Neuronal stem cell (in vitro differentiated cells): ENCODE data around the gene ACVR1C.

Experiments
- DNase-seq: peaks from one replicate; pipeline ENCODE4 v3.0.0-alpha.2; 2013; ENCODE audit warnings: low spot score
- H2AFZ ChIP-seq: one replicate; pipeline ENCODE4 v1.6.1; 2013; ENCODE audit warnings: mild to moderate bottlenecking, low read length, inconsistent platforms
- H2AK5ac ChIP-seq: 2 replicates; pipeline ENCODE4 v1.6.1; 2013; ENCODE audit warnings: low read depth, mild to moderate bottlenecking, inconsistent platforms, low read length, moderate library complexity, mixed read lengths
- H2BK120ac ChIP-seq: 2 replicates; pipeline ENCODE4 v1.6.1; 2013; ENCODE audit warnings: low read depth, mild to moderate bottlenecking, inconsistent platforms, low read length, moderate library complexity, mixed read lengths
- H2BK12ac ChIP-seq: one replicate; pipeline ENCODE4 v1.6.1; 2013; ENCODE audit warnings: low read length, inconsistent platforms
- H2BK15ac ChIP-seq: 2 replicates; pipeline ENCODE4 v1.6.1; 2013; ENCODE audit warnings: mild to moderate bottlenecking, low read length, inconsistent platforms, mixed read lengths
- H2BK5ac ChIP-seq: one replicate; pipeline ENCODE4 v1.6.1; 2013; ENCODE audit warnings: inconsistent platforms, mild to moderate bottlenecking, low read length, moderate library complexity
- H3K14ac ChIP-seq: one replicate; pipeline ENCODE4 v1.6.1; 2013; ENCODE audit warnings: low read length, inconsistent platforms
- H3K18ac ChIP-seq: 2 replicates; pipeline ENCODE4 v1.6.1; 2013; ENCODE audit warnings: low read length, inconsistent platforms
- H3K23ac ChIP-seq: 2 replicates; pipeline ENCODE4 v1.6.1; 2013; ENCODE audit warnings: low read depth, mild to moderate bottlenecking, mixed read lengths, low read length, inconsistent platforms; ENCODE audit not compliant: poor library complexity
- H3K27ac ChIP-seq: replicated peaks from 3 replicates; pipeline ENCODE4 v1.5.1; 2013; ENCODE audit warnings: low read length, inconsistent platforms
- H3K27me3 ChIP-seq, 3 experiments: 2 replicates each; pipeline ENCODE4 v1.6.1; 2013; ENCODE audit warnings: low read length in 3 of 3, mild to moderate bottlenecking in 2 of 3, inconsistent platforms in 1 of 3, low read depth in 1 of 3, mixed read lengths in 1 of 3, moderate library complexity in 1 of 3; ENCODE audit not compliant: control insufficient read depth in 3 of 3, insufficient read depth in 3 of 3
- H3K36me3 ChIP-seq, 2 donors: replicated peaks in 1 of 2; 2 replicates each; pipeline ENCODE4 v1.6.1; 2013; ENCODE audit warnings: low read length in 2 of 2; ENCODE audit not compliant: control insufficient read depth in 2 of 2, insufficient read depth in 2 of 2
- H3K4ac ChIP-seq: 2 replicates; pipeline ENCODE4 v1.6.1; 2013; ENCODE audit warnings: inconsistent platforms, mild to moderate bottlenecking, low read length, moderate library complexity
- H3K4me1 ChIP-seq, 2 donors: 1 replicate in 1 of 2; 2 replicates in 1 of 2; pipeline ENCODE4 v1.6.1; 2013; ENCODE audit warnings: low read length in 2 of 2, low read depth in 1 of 2; ENCODE audit not compliant: control insufficient read depth in 2 of 2, insufficient read depth in 1 of 2
- H3K4me2 ChIP-seq: one replicate; pipeline ENCODE4 v1.6.1; 2013; ENCODE audit warnings: mild to moderate bottlenecking, low read length, inconsistent platforms; ENCODE audit not compliant: insufficient read depth, poor library complexity, severe bottlenecking
- H3K4me3 ChIP-seq, 2 donors: 2 replicates each; pipeline ENCODE4 v1.5.1; 2013; ENCODE audit warnings: low read length in 2 of 2, mild to moderate bottlenecking in 2 of 2, inconsistent platforms in 1 of 2, moderate library complexity in 1 of 2
- H3K79me1 ChIP-seq: one replicate; pipeline ENCODE4 v1.6.1; 2013; ENCODE audit warnings: low read depth, mild to moderate bottlenecking, inconsistent platforms, low read length, moderate library complexity
- H3K9ac ChIP-seq: one replicate; pipeline ENCODE4 v1.6.1; 2013; ENCODE audit warnings: mild to moderate bottlenecking, low read depth, low read length, inconsistent platforms; ENCODE audit not compliant: poor library complexity
- H3K9me3 ChIP-seq, 2 donors: replicated peaks in 1 of 2; 2 replicates each; pipeline versions ENCODE3 to v1.6.1; 2013; ENCODE audit warnings: low read length in 2 of 2, mild to moderate bottlenecking in 2 of 2, inconsistent platforms in 1 of 2, low read depth in 1 of 2, mixed read lengths in 1 of 2, moderate library complexity in 1 of 2; ENCODE audit not compliant: control insufficient read depth in 2 of 2, insufficient read depth in 1 of 2
- H4K8ac ChIP-seq: one replicate; pipeline ENCODE4 v1.6.1; 2013; ENCODE audit warnings: low read depth, mild to moderate bottlenecking, inconsistent platforms, low read length, moderate library complexity
- H4K91ac ChIP-seq: one replicate; pipeline ENCODE4 v1.6.1; 2013; ENCODE audit warnings: low read length, low read depth, mild to moderate bottlenecking, inconsistent platforms; ENCODE audit not compliant: poor library complexity
- WGBS, 2 donors: extraction: QIAGEN DNeasy Blood & Tissue Kit; methylation state at CpG; one replicate each; pipeline ENCODE4 v1.1.7; 2013; ENCODE audit warnings: missing lambda C conversion rate in 2 of 2, mixed read lengths in 1 of 2; ENCODE audit not compliant: insufficient read length in 2 of 2, insufficient replicate concordance in 1 of 2; ENCODE audit errors: extremely low coverage in 2 of 2; 5-methylcytosine and 5-hydroxymethylcytosine counted together

The ACVR1C gene

DNA sequence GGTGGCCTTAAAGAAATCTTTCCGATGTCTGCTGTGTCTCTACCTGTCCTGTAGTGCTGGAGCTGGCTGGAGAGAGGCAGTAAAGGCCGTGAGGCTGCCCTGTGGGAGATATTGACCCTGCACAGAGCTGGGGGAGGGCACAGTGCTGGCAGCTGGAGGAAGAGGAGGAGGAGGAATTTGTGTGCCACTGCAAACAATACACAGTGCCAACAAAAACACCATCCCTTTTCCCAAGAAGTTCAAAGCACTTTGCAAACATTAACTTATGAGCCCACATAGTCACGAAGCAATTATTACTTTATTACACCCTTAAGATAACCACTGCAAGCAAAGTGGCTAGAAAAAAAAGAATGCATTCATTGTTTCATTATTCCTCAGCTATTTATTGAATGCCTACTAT is 139.8 kb downstream of the ACVR1C start:
- H3K36me3 ChIP-seq = no peaks in the 10 kb centered on the region
- no peak overlapping the region for H4K91ac ChIP-seq
- peaks cover 0 to 11% of the 10 kb centered on the region in 2 donors for H3K4me1 ChIP-seq
- H3K23ac ChIP-seq = no peak overlapping the region
- H2BK120ac ChIP-seq = no peak overlapping the region
- H3K14ac ChIP-seq = no peak overlapping the region
- WGBS, 2 donors = no CpG with 5 or more reads among the region's 3 CpGs
- no peak overlapping the region for H3K4me3 ChIP-seq
- H2AFZ ChIP-seq = no peak overlapping the region
- H3K4ac ChIP-seq = no peak overlapping the region
- H3K18ac ChIP-seq = no peak overlapping the region
- DNase-seq = no peak
- no peak overlapping the region for H3K4me2 ChIP-seq
- H3K27ac ChIP-seq = no peak overlapping the region
- no peak overlapping the region for H2AK5ac ChIP-seq
- H2BK15ac ChIP-seq = no peak overlapping the region
- no peaks in the 10 kb centered on the region for H3K79me1 ChIP-seq
- no peak overlapping the region for H2BK12ac ChIP-seq
- no peak overlapping the region for H2BK5ac ChIP-seq
- H3K27me3 ChIP-seq = peaks cover 0 to 4% (median 0%) of the 10 kb centered on the region in 3 experiments
- H3K9me3 ChIP-seq = no peaks in the 10 kb centered on the region
- no peak overlapping the region for H4K8ac ChIP-seq
- no peak overlapping the region for H3K9ac ChIP-seq

DNA sequence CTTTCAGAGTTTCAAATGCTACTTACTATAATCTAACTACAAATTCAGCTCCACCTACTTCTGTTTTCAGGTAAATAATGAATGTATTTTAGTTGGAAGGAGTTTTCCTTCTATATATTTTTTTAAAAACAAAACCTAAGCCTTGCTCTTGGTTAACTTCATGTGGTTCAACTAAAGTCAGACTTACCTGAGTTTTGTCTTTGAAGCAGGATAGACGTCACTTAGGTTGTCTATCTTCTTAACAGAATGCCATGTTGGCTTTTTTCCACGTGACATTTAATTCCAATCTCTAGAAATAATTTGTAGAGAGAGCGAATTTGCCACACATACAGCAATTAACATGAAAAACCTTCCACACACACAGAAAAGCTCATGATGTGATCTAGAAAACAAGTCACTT is 140.9 kb downstream of the ACVR1C start:
- Histone ChIP-seq H4K91ac (no peak overlapping the region), H3K9me3 (no peaks in the 10 kb centered on the region), H3K27me3 (peaks cover 0 to 4% (median 0%) of the 10 kb centered on the region in 3 experiments), H3K4me1 (peaks cover 0 to 11% of the 10 kb centered on the region in 2 donors), H3K4me3 (no peak overlapping the region), H2BK15ac (no peak overlapping the region), H3K27ac (no peak overlapping the region), H3K14ac (no peak overlapping the region), H2BK120ac (no peak overlapping the region), H4K8ac (no peak overlapping the region), H2BK12ac (no peak overlapping the region), H3K23ac (no peak overlapping the region), H3K18ac (no peak overlapping the region), H2AFZ (no peak overlapping the region), H3K4me2 (no peak overlapping the region), H2BK5ac (no peak overlapping the region), H3K36me3 (no peaks in the 10 kb centered on the region), H2AK5ac (no peak overlapping the region), H3K9ac (no peak overlapping the region), H3K4ac (no peak overlapping the region), H3K79me1 (no peaks in the 10 kb centered on the region)
- WGBS, 2 donors = no CpG with 5 or more reads among the region's 3 CpGs
- no peak for DNase-seq

DNA sequence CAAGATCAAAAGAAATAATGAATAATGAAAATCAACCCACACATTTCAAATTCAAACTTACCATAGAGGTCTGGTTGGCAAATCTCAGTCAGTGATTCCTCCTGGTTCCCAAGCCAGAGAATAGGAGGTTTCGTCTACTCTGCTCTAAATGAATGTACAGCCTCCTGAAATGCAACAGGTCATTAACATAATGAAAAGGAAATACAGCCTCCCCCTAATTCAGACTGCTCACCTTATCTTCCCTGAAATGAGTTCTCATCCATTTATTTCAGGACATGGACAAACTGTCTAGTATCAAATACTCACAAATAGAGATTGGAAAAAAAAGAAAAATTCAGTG is 141.4 kb downstream of the ACVR1C start:
- H2BK12ac ChIP-seq = no peak overlapping the region
- no peak overlapping the region for H2AK5ac ChIP-seq
- H3K9ac ChIP-seq = no peak overlapping the region
- no peak overlapping the region for H3K18ac ChIP-seq
- H3K4me1 ChIP-seq = peaks cover 0 to 11% of the 10 kb centered on the region in 2 donors
- DNase-seq = no peak
- H3K27me3 ChIP-seq = peaks cover 0 to 4% (median 0%) of the 10 kb centered on the region in 3 experiments
- no peak overlapping the region for H3K4me2 ChIP-seq
- no peak overlapping the region for H2AFZ ChIP-seq
- H3K79me1 ChIP-seq = no peaks in the 10 kb centered on the region
- H4K8ac ChIP-seq = no peak overlapping the region
- H3K36me3 ChIP-seq = no peaks in the 10 kb centered on the region
- no peak overlapping the region for H2BK15ac ChIP-seq
- H3K23ac ChIP-seq = no peak overlapping the region
- no peak overlapping the region for H2BK5ac ChIP-seq
- H4K91ac ChIP-seq = no peak overlapping the region
- no peak overlapping the region for H3K27ac ChIP-seq
- no peak overlapping the region for H2BK120ac ChIP-seq
- no peak overlapping the region for H3K4me3 ChIP-seq
- H3K4ac ChIP-seq = no peak overlapping the region
- no peaks in the 10 kb centered on the region for H3K9me3 ChIP-seq
- no peak overlapping the region for H3K14ac ChIP-seq
- no CpG with 5 or more reads among the region's 1 CpG for WGBS, 2 donors

DNA sequence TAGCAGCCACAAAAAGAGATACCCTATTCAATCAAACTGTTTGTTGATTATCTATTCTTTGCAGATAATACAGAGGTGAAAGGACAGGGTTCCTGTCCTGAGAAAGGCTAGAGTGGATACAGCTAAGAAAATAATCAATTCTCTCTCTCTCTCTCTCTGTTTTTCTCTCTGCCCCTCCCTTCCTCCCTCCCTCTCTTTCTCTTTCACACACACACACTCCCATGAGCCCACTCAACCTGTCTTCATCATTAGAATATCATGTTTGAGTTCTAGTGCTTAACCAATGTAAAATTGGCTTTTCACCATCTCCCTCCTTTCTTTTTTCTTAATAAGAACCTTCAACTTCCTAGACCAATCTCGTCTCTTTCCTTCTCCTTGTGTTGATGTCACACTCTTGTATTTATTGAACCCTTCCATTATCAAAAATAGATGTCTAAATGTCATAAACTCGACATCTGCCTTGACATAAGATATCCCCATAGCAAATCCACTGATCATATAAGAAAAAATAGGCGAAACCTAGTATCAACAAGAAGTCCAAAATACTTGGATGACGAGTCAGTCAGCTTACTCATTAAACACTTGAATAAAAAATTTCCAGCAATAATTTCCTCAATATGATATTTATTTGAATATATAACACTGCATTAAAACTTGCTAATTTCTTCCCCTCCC is 141.9 kb downstream of the ACVR1C start:
- DNase-seq = no peak
- H2BK12ac ChIP-seq = no peak overlapping the region
- H2BK120ac ChIP-seq = no peak overlapping the region
- peaks cover 0 to 11% of the 10 kb centered on the region in 2 donors for H3K4me1 ChIP-seq
- no peak overlapping the region for H2BK15ac ChIP-seq
- H2BK5ac ChIP-seq = no peak overlapping the region
- no peak overlapping the region for H4K8ac ChIP-seq
- no peak overlapping the region for H3K4me2 ChIP-seq
- H3K79me1 ChIP-seq = no peaks in the 10 kb centered on the region
- no peaks in the 10 kb centered on the region for H3K9me3 ChIP-seq
- H3K23ac ChIP-seq = no peak overlapping the region
- H3K27me3 ChIP-seq = peaks cover 0 to 4% (median 0%) of the 10 kb centered on the region in 3 experiments
- no peak overlapping the region for H4K91ac ChIP-seq
- no peak overlapping the region for H3K18ac ChIP-seq
- no peak overlapping the region for H3K9ac ChIP-seq
- H3K36me3 ChIP-seq = no peaks in the 10 kb centered on the region
- H3K4ac ChIP-seq = no peak overlapping the region
- H3K27ac ChIP-seq = no peak overlapping the region
- no peak overlapping the region for H2AK5ac ChIP-seq
- H2AFZ ChIP-seq = no peak overlapping the region
- no peak overlapping the region for H3K4me3 ChIP-seq
- WGBS, 2 donors = no CpG with 5 or more reads among the region's 4 CpGs
- no peak overlapping the region for H3K14ac ChIP-seq
